ENCODE results near the gene CHKA.
"Not testable (repeated sequence)": the region's sequence is repeated elsewhere in the genome, so short reads cannot be mapped to it uniquely, and the experiment has no call there.

Gene CHKA

GRCh38 chr11:68099057-68099456, 22.1 kb downstream of the CHKA start:
- Histone ChIP-seq H3K27ac (replicated peaks) (no peak overlapping the region), H3K27me3 (ENCODE audit: insufficient read depth, poor library complexity, severe bottlenecking) (no peaks in the 10 kb centered on the region), H3K4me3 (replicated peaks; ENCODE audit: insufficient read depth, low read length) (no peak overlapping the region)
- no peak for DNase-seq (ENCODE audit: low read depth in 1 of 2, low spot score in 1 of 2)
- no peak for TF ChIP-seq REST (IDR thresholded peaks at IDR 0.05; ENCODE audit: insufficient replicate concordance, low read depth)
- TF ChIP-seq GABPA (IDR thresholded peaks at IDR 0.05; ENCODE audit: low read depth): no peak
- TF ChIP-seq, protein P1, sequence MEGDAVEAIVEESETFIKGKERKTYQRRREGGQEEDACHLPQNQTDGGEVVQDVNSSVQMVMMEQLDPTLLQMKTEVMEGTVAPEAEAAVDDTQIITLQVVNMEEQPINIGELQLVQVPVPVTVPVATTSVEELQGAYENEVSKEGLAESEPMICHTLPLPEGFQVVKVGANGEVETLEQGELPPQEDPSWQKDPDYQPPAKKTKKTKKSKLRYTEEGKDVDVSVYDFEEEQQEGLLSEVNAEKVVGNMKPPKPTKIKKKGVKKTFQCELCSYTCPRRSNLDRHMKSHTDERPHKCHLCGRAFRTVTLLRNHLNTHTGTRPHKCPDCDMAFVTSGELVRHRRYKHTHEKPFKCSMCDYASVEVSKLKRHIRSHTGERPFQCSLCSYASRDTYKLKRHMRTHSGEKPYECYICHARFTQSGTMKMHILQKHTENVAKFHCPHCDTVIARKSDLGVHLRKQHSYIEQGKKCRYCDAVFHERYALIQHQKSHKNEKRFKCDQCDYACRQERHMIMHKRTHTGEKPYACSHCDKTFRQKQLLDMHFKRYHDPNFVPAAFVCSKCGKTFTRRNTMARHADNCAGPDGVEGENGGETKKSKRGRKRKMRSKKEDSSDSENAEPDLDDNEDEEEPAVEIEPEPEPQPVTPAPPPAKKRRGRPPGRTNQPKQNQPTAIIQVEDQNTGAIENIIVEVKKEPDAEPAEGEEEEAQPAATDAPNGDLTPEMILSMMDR (IDR thresholded peaks at IDR 0.05; ENCODE audit: insufficient read depth, low read length): no peak
- no peak for TF ChIP-seq POLR2AphosphoS5 (IDR thresholded peaks at IDR 0.05; ENCODE audit: low read depth)
- no peak for TF ChIP-seq SPI1 (IDR thresholded peaks at IDR 0.05; ENCODE audit: borderline replicate concordance, low read depth)

GRCh38 chr11:68096962-68097361, 24.2 kb downstream of the CHKA start:
- H3K27ac ChIP-seq (replicated peaks): no peak overlapping the region

DNA sequence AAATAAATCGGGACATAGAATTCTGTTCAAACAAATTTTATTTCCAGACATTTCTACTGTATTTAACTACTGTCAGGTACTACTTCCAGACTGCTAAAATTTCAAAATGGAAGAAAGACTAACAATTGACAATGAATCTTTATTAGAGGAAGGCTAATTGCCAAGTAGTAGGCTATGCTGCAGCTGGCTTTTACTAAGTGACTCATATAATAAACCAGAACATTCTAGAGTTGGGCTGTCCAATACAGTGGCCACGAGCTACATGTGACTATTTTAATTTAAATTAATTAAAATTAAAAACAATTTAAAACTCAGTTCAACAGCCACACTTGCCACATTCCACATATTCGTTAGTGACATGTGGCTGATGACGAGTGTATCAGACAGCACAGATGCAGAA, 27.6 kb downstream of the CHKA start:
- Histone ChIP-seq H3K27ac (replicated peaks) (no peak overlapping the region), H3K27me3 (ENCODE audit: insufficient read depth, poor library complexity, severe bottlenecking) (no peaks in the 10 kb centered on the region)
- TF ChIP-seq, protein P1 (IDR thresholded peaks at IDR 0.05; ENCODE audit: insufficient read depth, low read length): no peak
- TF ChIP-seq POLR2AphosphoS5 (IDR thresholded peaks at IDR 0.05; ENCODE audit: low read depth) (no peak), SPI1 (IDR thresholded peaks at IDR 0.05; ENCODE audit: borderline replicate concordance, low read depth) (no peak), REST (IDR thresholded peaks at IDR 0.05; ENCODE audit: insufficient replicate concordance, low read depth) (no peak), GABPA (IDR thresholded peaks at IDR 0.05; ENCODE audit: low read depth) (no peak)

More at GRCh38 chr11:68096962-68097361, 24.2 kb downstream of the CHKA start:
- DNase-seq (ENCODE audit: low read depth in 1 of 2, low spot score in 1 of 2): no peak
- no peak overlapping the region for H3K4me3 ChIP-seq (replicated peaks; ENCODE audit: insufficient read depth, low read length)
- no peak for TF ChIP-seq SPI1 (IDR thresholded peaks at IDR 0.05; ENCODE audit: borderline replicate concordance, low read depth)
- TF ChIP-seq, protein P1 (IDR thresholded peaks at IDR 0.05; ENCODE audit: insufficient read depth, low read length): no peak
- TF ChIP-seq REST (IDR thresholded peaks at IDR 0.05; ENCODE audit: insufficient replicate concordance, low read depth): no peak
- TF ChIP-seq GABPA (IDR thresholded peaks at IDR 0.05; ENCODE audit: low read depth): no peak
- no peak for TF ChIP-seq POLR2AphosphoS5 (IDR thresholded peaks at IDR 0.05; ENCODE audit: low read depth)
- no peaks in the 10 kb centered on the region for H3K27me3 ChIP-seq (ENCODE audit: insufficient read depth, poor library complexity, severe bottlenecking)

GRCh38 chr11:68092946-68093345, 28.2 kb downstream of the CHKA start:
- H3K27ac ChIP-seq (replicated peaks); H3K27me3 ChIP-seq (ENCODE audit: insufficient read depth, poor library complexity, severe bottlenecking); DNase-seq (ENCODE audit: low read depth in 1 of 2, low spot score in 1 of 2); H3K4me3 ChIP-seq (replicated peaks; ENCODE audit: insufficient read depth, low read length): not testable (repeated sequence)

More for the DNA sequence above, 27.6 kb downstream of the CHKA start:
- DNase-seq (ENCODE audit: low read depth in 1 of 2, low spot score in 1 of 2): no peak
- no peak overlapping the region for H3K4me3 ChIP-seq (replicated peaks; ENCODE audit: insufficient read depth, low read length)

Measured in HL-60 (cell line).